G401.6 (cell line): ENCODE results near the gene SRRM2.

Source experiments
- FAIRE-seq: peaks from 2 replicates; lab custom pipeline; 2012; peaks lifted over from hg19 to GRCh38; lab: Jason Lieb, UNC

The SRRM2 gene

DNA sequence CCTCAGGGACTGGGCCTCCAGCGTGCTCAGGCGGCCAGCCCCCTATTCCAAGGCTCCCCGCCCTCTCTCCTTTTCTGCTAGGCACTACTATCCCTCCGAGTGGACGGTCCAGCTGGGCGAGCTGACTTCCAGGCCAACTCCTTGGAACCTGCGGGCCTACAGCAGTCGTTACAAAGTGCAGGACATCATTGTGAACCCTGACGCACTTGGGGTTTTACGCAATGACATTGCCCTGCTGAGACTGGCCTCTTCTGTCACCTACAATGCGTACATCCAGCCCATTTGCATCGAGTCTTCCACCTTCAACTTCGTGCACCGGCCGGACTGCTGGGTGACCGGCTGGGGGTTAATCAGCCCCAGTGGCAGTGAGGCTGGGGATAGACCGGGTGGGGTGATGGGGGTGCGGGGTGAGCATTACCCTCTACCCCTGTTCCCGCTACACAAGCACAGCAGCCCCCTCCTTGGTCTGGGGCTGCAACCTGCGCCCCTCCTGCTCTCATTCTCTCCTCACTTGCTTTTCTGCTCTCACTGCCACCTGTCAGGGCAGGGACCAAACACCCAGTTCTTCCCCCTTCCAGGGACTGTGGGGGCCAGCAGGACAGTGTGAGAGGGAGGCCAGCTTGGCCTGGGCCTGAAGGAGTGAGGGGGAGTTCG lies 46.9 kb downstream of the SRRM2 start:
- FAIRE-seq = no peak

DNA sequence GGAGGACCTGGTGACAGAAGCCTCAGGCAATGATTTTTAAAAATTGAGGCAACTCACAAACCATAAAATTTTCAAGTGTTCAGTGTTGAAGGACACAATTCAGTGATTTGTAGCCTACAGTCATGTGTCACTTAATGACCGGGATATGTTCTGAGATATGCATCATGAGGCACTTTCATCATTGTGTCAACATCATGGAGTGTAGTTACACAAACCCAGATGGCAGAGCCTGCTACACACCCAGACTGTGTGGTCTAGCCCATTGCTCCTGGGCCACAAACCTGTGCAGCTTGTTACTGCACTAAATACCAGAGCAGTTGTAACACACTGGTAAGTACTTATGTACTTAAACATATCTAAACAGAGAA lies 47.4 kb downstream of the SRRM2 start:
- no peak for FAIRE-seq

DNA sequence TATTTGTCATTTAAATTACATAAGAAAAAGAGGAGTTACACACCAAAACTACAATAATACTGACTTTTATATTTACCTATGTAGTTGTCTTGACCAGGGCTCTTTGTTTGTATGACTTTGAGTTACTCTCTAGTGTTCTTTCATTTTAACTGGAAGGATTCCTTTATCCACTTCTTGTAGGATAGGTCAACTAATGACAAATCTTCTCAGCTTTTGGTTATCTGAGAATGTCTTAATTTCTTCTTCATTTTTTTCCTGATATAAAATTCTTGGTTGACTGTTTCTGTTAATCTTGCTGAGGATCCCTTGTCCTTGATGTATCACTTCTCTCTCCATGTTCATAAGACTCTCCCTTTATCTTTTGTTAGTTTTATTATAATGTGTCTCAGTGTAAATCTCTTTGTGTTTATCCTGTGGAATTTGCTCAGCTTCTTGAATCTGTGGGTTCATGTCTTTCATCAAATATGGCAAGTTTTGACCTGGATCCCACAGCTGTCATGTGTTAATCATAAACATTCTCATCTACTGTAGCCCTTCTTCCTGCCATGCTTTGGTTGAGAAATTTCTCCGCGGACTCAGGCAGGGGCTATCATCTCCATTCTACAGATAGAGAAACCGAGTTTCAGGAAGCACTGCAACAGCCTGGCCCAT lies 51.2 kb downstream of the SRRM2 start:
- FAIRE-seq = no peak

GRCh38 chr16:2804728-2805127 lies 52.3 kb downstream of the SRRM2 start:
- FAIRE-seq = no peak

- no peak for FAIRE-seq
These were observed 53.8 kb downstream of the SRRM2 start for GRCh38 chr16:2806286-2806685.

DNA sequence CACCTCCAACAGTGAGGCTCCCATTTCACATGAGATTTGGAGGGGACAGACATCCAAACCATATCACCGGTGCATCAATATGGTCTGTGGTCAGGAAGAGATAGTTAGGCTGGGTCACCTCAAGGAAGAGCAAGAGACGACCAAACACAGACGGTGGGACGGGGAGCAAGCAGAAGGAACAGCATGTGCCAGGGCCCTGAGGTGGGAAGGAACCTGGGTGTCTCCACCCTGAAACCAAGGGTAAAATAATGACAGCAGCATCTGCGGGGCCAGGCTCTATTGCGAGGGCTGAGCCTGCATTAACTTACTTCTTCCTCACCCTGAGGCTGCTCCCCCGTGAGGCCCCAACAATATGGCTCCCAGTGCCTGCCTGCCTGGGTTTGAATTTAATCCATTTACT lies 55.7 kb downstream of the SRRM2 start:
- no peak for FAIRE-seq

GRCh38 chr16:2809149-2809760 lies 56.8 kb downstream of the SRRM2 start:
- no peak for FAIRE-seq

GRCh38 chr16:2810651-2811050 lies 58.2 kb downstream of the SRRM2 start:
- no peak for FAIRE-seq

DNA sequence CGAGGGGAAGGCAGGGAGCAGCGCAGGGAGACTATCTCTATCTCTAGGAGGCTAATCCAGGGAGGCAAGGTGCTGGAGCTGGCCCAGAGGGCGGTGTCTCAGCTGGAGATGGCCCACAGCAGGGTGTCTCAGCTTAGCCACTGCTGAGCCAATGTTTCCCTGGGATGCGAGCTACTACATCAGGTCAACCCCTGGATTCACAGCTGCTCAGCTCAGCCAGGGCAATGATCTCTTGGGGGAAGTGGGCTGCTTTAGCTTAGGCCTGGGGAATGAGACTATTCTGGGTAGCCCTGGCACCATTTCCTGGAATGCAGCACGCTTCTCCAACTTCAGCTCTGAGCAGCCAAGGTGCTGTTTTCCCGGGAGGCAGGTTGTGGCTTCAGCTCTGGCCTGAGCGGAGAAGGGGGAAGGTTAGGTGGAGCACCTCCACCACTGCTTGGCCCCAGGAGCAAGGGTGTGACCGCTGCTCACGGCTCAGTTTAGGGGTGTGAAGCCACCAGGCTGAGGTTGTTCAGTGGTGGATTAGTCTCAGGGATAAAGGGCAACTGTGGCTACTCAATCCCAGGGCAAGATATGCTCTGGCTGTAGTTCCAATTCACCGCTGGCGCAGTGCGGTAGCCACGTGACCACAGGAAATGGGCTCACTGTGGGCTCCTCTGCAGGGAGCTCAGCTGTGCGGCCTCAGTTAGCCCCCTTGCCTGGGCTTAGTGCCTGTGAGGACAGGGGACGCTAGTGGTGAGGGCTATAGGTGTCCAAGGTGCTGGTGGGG lies 59.4 kb downstream of the SRRM2 start:
- no peak for FAIRE-seq

GRCh38 chr16:2813771-2814221 lies 61.4 kb downstream of the SRRM2 start:
- FAIRE-seq = no peak

- no peak for FAIRE-seq
These were observed 62.3 kb downstream of the SRRM2 start for GRCh38 chr16:2814551-2815298.

GRCh38 chr16:2815299-2815771 lies 62.9 kb downstream of the SRRM2 start:
- FAIRE-seq = no peak

GRCh38 chr16:2816751-2817339 lies 64.4 kb downstream of the SRRM2 start, which contains the start of gene PRSS21:
Gene PRSS21, plus strand, starts transcription at chr16:2817237. Its CDS starts 32 bp downstream, at chr16:2817269.
- no peak for FAIRE-seq

DNA sequence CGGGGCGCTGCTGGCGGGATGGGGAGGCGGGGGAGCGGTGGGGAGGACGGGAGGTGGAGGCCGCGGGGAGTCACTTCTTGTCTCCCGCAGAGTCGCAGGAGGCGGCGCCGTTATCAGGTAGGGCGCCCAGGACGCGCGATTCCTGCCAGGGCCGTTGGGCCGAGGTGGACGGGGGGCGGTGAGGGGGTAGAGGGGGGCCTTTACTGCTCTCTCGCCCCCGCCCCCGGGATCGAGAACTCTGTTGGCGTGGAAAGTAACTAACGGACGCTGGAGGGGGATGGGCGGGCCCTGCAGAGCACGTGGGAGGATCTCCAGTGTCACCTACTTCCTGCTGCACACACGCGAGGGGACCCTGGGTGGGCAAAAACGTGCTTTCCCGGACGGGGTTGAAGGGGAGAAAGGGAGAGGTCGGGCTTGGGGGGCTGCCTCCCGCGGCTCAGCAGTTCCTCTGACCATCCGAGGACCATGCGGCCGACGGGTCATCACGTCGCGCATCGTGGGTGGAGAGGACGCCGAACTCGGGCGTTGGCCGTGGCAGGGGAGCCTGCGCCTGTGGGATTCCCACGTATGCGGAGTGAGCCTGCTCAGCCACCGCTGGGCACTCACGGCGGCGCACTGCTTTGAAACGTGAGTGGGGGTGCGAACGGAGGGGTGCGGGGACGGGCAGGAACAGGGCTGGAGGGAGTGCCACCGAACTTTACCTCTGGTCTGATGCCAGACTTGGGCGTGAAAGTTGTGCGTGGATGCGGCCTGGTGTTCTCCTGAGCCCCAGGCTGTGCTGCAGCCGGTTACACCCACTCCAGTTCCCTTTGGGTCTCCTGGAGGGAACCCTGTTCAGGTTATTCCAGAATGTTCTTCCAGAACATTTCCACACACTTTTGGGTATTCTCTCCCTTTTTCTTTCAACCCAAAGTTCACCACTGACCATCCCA lies 65.2 kb downstream of the SRRM2 start:
- FAIRE-seq = no peak

DNA sequence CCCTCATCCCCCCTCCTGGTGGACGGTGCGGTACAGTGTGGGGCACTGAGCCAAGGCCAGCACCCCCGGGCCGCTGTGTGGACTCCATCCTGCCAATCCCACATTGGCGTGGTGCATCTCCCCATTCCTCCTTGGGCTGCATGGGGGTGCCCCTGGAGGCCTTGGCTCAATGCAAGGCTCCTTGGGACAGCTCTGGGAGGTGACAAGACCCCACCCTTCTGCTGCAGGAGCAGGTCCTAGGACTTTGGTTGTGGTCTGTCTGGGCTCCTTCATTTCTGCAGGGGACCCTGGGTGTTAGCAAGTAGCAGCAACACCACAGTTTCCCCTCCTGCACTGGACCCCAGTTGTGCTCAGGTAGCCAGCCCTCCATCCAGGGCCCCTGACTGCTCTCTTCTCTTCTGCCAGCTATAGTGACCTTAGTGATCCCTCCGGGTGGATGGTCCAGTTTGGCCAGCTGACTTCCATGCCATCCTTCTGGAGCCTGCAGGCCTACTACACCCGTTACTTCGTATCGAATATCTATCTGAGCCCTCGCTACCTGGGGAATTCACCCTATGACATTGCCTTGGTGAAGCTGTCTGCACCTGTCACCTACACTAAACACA lies 65.9 kb downstream of the SRRM2 start:
- FAIRE-seq = no peak

GRCh38 chr16:2819179-2819938 lies 66.9 kb downstream of the SRRM2 start:
- FAIRE-seq = no peak

DNA sequence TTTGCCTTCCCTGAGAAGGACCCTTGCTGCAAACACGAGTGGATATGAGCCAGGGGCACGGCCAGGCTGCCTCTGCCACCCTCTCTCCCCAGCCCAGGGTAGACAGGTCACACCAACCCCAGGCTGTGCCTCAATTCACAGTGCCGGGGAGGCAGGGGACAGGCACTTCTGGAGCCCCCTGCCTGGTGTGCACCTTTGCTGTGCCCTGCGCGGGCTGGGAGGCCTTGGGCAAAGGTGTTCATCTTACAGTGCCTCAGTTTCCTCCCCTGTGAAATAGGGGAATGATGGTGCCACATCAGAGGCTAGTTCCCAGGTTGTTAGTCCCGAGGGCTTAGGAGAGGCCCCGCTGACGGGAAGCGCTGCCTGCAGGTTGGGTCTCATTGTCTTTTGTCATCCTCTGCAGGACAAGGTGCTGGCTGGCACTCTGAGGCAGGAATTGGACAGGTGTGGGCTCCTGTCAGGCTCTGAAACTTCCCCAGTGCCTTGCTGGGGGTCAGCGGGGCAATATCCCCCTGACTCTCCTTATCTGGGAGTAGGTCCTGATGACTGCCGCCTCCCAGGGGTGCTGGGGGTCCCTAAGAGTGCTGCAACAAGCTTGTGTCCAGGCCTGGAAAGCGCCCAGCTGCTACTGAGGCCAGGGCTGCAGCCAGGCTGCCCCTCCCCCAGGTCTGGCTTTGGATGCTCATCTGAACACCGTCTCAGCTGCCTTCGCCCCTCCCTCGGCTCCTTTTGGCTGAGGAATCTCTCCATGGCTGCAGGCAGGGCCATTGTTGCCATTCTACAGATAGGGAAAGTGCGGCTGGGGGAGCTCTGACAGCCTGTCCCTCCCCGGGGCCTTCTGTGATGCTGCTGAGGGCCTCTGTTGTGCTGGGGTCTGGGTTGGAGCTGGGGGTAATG lies 67.7 kb downstream of the SRRM2 start:
- no peak for FAIRE-seq
